ENCODE data around the gene DAO. TPM values are rescaled to one million over a fixed set of nuclear protein-coding genes. Genes with fewer than 3 reads are reported as not detected.
A peak's percentile ranks its signal among the peaks of the same experiment; 100 is the strongest.

Gene DAO
- total RNA-seq, 1 donor from 2014 or later = not detected

- peaks cover 11% of the 10 kb centered on the region for H3K4me1 Mint-ChIP-seq (ENCODE audit: low read depth)
Observed at GRCh38 chr12:108833757-108834472, 46.0 kb upstream of the DAO start.

GRCh38 chr12:108835860-108836634, 43.8 kb upstream of the DAO start:
- peaks cover 11% of the 10 kb centered on the region for H3K4me1 Mint-ChIP-seq (ENCODE audit: low read depth)
- H3K36me3 Mint-ChIP-seq (ENCODE audit: insufficient read depth) = peaks cover 10% of the 10 kb centered on the region
- no peak overlapping the region for H3K27ac Mint-ChIP-seq
- DNase-seq (ENCODE audit: low spot score, unreplicated experiment) = no peak
- H3K9me3 Mint-ChIP-seq (ENCODE audit: low read depth) = no peaks in the 10 kb centered on the region
- no peak for TF ChIP-seq CTCF (IDR thresholded peaks at IDR 0.05; ENCODE audit: unreplicated experiment)
- H3K4me3 Mint-ChIP-seq (ENCODE audit: low read depth) = no peak overlapping the region
- H3K27me3 Mint-ChIP-seq = no peaks in the 10 kb centered on the region

More at GRCh38 chr12:108833757-108834472, 46.0 kb upstream of the DAO start:
- H3K9me3 Mint-ChIP-seq (ENCODE audit: low read depth) = no peaks in the 10 kb centered on the region
- H3K36me3 Mint-ChIP-seq (ENCODE audit: insufficient read depth) = peaks cover 10% of the 10 kb centered on the region
- no peaks in the 10 kb centered on the region for H3K27me3 Mint-ChIP-seq
- no peak overlapping the region for H3K4me3 Mint-ChIP-seq (ENCODE audit: low read depth)
- H3K27ac Mint-ChIP-seq = peak overlapping the region; percentile 46
- no peak for TF ChIP-seq CTCF (IDR thresholded peaks at IDR 0.05; ENCODE audit: unreplicated experiment)
- no peak for DNase-seq (ENCODE audit: low spot score, unreplicated experiment)

GRCh38 chr12:108837239-108837638, 42.7 kb upstream of the DAO start:
- Mint-ChIP-seq H3K4me3 (ENCODE audit: low read depth) (no peak overlapping the region), H3K27ac (no peak overlapping the region), H3K27me3 (no peaks in the 10 kb centered on the region), H3K9me3 (ENCODE audit: low read depth) (no peaks in the 10 kb centered on the region), H3K4me1 (ENCODE audit: low read depth) (peaks cover 11% of the 10 kb centered on the region), H3K36me3 (ENCODE audit: insufficient read depth) (peaks cover 9% of the 10 kb centered on the region)
- TF ChIP-seq CTCF (IDR thresholded peaks at IDR 0.05; ENCODE audit: unreplicated experiment) = no peak
- no peak for DNase-seq (ENCODE audit: low spot score, unreplicated experiment)

- Mint-ChIP-seq H3K27me3 (no peaks in the 10 kb centered on the region), H3K4me1 (ENCODE audit: low read depth) (peaks cover 11% of the 10 kb centered on the region), H3K4me3 (ENCODE audit: low read depth) (no peak overlapping the region), H3K36me3 (ENCODE audit: insufficient read depth) (peaks cover 9% of the 10 kb centered on the region), H3K27ac (no peak overlapping the region), H3K9me3 (ENCODE audit: low read depth) (no peaks in the 10 kb centered on the region)
- DNase-seq (ENCODE audit: low spot score, unreplicated experiment) = no peak
- TF ChIP-seq CTCF (IDR thresholded peaks at IDR 0.05; ENCODE audit: unreplicated experiment) = no peak
Observed at GRCh38 chr12:108837680-108838079, 42.2 kb upstream of the DAO start.

- Mint-ChIP-seq H3K36me3 (ENCODE audit: insufficient read depth) (peaks cover 7% of the 10 kb centered on the region), H3K4me3 (ENCODE audit: low read depth) (no peak overlapping the region), H3K27me3 (no peaks in the 10 kb centered on the region), H3K4me1 (ENCODE audit: low read depth) (peaks cover 7% of the 10 kb centered on the region), H3K9me3 (ENCODE audit: low read depth) (no peaks in the 10 kb centered on the region), H3K27ac (peak overlapping the region; percentile 85)
- DNase-seq (ENCODE audit: low spot score, unreplicated experiment) = no peak
- TF ChIP-seq CTCF (IDR thresholded peaks at IDR 0.05; ENCODE audit: unreplicated experiment) = no peak
Observed at GRCh38 chr12:108838194-108839017, 41.5 kb upstream of the DAO start.

Measured in progenitor cell of endocrine pancreas (in vitro differentiated cells).